ENCODE data around the gene C2CD2L.

GRCh38 chr11:119120639-119121007 lies 13.5 kb downstream of the C2CD2L start:
- TF ChIP-seq CTCF (conservative IDR thresholded peaks at IDR 0.05; ENCODE audit: low read depth, low read length) (no peak), EZH2 (IDR thresholded peaks at IDR 0.05; ENCODE audit: low read length, unreplicated experiment) (no peak)

All from PC-3 (cell line).